Eye (tissue), 1 donor: ENCODE data around the gene RAP1GAP2.
A peak's percentile ranks its signal among the peaks of the same experiment; 100 is the strongest.

Experiments used
- DNase-seq: peaks from one replicate; pipeline ENCODE4 v3.0.0-alpha.2; 2015

RAP1GAP2 gene

DNA sequence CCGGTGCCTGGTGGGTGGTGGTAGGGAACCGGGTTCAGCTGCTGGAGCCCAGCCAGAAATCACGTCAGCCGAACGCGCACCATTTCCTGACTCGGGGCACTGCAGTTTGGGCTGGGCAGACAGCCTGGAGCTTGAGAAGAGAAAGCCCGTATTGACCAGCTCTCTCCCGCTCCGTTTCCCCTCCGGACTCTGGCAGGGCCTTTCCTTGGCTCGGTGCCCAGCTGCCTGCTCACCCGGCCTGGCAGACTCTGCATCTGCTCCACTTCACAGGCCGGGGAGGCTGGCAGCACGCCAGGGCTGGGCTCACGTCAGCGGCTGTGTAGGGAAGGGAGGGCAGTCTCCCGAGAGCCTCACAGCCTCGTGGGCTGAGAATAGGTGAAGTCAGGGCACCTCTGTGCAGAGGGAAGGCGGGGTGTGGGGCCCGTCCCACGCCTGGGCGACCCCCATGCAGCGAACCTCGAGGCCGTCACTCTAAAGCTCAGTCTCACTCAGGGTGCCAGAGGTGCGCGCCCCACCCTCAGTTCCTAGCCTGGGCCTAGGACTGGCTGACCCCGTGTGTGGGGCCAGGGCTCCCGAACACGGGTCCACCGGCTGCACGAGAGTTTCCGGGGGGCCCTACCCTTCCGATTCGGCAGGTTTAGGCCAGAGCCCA lies 208.0 kb downstream of the RAP1GAP2 start:
- peak; percentile 93 for DNase-seq

DNA sequence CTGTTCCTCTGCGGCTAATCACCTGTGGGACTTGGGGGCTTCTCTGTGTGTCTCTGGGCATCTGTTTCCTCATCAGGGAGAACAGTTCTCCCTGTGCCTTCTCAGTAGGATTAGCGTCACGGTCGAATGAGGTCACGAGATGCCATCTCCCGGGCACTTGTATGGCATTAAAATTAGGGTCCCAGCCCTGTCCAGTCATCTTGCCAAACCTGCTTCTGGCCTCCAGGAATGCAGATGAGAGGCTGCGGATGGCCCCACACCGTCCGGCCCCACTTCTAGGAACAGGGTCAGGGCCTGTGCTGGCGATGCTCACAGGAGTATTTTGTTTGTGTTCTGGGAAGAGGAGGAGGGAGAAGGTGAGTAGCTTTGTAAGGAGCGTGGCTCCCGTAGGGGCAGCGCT lies 208.7 kb downstream of the RAP1GAP2 start:
- no peak for DNase-seq

DNA sequence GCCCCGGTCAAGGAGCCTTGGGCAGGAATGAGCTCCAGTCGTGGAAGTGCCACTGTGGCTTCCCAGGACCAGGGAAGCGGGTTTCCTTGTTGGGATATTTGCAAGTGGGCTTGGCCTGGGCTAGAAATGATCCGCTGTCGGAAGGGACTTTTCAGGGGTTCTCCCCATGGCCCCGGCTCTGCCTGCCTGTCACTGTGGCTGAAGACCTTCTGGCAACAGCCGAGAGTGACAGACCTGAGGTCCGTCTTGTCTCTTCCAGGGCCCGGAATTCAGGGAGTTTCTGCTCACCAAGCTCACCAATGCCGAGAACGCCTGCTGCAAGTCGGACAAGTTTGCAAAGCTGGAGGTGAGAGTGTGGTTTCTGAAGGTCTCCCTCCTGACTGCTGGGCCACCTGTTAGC lies 209.5 kb downstream of the RAP1GAP2 start:
- DNase-seq, result no peak

DNA sequence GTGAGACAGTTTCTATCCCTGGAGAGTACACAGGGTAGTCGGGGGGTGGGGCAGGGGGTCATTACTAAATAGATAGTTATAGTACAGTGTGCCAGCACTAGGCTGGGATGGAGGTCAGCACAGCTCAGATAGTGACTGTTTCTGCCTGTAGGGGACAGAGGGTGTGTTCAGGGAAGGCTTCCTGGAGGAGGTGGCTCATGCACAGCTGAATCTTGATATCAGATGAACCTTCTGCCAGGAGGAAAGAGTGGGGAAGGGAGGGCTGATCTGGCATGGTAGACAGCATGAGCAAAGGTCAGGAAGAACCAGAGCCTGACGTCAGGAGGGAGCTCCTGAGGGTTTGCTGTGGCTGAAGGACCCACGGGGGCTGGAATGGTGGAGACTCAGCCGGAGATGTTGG lies 210.6 kb downstream of the RAP1GAP2 start:
- no peak for DNase-seq

DNA sequence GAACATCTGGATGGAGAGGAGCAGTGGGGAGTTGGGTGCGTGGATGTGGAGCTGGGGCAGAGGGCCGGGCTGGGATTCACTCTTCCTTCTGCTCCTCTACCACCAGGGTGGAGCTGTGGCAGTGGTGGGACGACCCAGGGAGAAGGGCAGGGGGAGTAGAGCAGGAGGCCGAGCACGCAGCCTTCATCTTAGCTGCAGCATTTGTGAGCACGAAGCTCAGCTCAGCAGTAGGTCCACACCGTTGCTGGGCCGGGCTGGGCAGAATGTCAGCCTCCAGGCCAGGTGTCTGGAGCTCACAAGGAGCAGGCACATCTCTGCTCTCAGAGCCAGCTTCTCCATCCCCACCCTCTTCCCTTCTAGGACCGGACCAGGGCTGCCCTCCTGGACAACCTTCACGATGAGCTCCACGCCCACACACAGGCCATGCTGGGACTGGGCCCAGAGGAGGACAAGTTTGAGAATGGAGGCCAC lies 211.4 kb downstream of the RAP1GAP2 start:
- DNase-seq, result no peak

DNA sequence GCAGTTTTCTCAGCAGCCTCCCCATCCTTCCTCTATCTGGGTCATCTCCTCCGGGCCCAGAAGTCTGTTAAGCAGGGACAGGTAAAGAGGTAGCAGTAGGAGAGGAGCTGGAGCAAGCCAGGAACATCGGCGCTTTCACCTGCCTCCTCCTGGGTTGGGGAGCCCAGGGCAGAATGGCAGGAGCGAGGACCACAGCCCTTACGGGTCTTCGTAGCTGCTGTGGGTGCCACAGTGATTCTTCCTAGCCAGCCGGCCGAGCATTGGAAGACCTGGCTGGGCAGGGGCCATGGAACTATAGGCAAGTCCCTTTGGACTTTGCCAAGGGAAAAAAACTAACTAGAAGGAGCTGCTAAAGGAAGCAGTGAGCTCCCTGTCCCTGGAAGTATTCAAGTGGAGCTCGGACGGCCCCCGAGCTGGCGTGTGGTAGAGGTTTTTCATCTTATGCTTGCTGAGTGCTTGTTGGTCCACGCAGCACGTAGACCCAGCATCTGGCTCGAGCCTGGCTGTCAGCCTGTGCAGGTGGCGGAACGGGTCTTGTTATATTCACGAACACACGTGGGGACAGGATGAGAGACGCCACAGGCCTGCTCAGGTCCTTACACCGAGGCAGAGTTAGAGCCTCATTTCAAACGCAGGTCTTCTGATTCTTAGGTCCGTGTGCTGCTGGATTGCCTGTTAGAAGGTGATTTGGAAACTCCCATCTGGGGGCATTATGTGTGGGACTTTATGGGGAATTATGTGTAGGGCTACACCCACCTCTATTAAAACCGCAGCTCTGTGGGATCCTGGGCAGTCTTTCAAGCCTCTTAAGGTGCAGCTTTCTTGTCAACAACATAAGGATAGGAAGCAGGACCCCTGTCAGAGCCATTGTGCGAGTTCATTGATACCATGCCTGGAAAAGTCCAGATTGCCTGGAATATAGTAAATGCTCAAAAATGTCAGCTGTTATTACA lies 212.4 kb downstream of the RAP1GAP2 start:
- DNase-seq, result no peak

DNA sequence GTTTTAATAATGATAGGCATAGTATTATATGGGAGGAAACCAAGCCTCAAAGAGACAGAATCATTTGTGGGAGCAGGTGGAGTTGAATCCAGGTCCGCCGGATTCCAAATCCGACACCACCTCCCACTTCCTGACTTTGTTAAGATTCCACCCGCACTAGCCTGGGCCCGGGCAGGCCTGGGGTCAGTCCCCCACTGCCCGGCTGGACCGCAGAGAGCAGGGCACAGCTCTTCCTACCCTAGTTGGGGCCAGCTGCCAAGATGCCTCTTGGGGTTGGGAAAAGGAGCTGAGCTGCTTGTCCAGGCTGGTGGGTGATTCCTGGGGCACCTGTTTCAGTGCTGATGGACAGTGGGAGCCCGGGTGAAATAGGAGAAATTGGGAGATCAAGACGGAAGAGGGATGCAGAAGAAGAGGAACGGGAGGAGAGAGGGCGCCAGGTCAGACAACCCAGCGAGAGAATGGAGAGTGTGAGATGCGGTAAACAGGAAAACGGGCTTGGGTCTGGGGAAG lies 213.2 kb downstream of the RAP1GAP2 start:
- no peak for DNase-seq

DNA sequence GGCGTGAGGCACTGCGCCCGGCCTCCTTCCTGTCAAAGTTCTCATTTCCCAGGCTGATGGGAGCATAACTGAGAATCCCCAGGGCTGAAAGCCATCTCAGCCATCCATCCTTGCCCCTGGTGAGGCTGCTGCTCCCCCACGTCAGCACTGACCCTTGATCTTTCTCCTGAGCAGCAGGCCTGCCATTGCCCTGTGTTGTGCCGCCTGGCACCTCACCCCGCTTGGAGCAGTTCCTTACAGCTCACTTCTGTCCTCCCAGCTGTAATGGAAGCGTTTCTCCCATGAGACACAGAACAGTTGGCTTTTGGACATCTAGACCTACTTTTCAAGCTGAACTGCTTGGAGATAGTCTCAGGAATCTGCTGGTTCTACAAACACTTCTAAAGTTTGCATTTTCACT lies 215.7 kb downstream of the RAP1GAP2 start:
- DNase-seq, result no peak

DNA sequence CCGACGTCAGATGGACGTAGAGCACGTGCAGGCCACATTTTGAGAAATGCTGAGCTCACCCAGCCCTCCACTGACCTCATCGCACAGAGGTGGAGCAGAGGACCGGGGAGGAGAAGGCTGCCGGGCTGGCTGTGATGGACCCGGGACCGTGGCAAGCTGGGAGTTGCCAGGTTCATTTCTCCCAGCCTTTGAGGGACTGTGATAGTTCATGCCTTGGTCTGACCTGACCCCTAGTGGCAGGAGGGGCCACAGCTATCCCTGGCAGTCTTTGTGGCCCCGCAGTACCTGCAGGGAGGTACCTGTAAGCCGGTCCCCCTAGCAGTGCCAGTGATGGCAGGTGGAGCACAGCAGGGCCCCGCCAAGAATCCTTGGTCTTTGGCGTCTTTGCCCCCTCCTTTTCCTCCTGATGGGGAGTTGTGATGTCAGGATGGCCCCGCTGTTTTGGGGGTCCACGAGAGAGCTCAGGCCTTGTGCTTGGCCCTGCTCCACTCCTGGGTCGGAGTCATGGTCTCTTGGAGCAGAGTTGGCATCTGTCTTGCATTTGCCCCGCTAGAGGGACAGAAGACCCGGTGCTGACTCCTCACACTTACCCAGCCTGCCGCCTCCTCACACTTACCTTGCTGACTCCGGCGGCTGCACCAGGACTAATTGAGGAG lies 216.8 kb downstream of the RAP1GAP2 start:
- peak; percentile 84 for DNase-seq

DNA sequence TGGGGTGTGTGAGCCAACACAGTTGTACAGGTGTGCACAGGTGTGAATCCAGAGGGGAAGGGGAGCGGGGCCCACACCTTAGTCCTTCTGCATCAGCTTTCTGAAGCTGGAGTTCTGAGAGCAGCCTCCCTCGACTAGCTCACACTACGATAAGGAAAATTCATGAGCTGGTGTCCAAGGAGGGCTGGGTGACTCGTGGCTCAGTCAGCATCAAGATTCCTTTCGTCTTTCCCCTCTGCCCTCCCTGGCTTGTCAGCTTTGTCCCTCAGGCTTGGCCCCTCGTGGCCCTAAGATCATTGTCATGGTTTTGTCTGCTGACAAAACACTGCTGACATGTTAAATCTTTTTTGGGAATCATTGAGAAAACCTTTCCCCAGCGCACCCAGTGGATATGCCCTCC lies 219.7 kb downstream of the RAP1GAP2 start:
- no peak for DNase-seq

DNA sequence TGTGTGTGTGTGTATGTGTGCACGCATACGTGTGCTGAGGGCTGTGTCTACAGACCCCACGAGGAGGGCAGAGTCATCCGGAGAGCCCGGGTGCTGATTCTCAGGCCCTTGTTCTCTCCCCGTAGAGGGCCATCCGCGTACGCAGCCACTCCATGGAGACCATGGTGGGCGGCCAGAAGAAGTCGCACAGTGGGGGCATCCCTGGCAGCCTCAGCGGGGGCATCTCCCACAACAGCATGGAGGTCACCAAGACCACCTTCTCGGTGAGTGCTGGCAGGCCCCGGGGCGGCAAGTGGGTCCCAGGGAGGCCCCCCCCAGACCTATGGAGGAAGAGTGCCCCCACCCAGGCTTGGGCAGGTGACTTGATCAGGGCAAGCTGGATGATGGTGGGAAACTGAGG lies 221.7 kb downstream of the RAP1GAP2 start:
- DNase-seq, result no peak

DNA sequence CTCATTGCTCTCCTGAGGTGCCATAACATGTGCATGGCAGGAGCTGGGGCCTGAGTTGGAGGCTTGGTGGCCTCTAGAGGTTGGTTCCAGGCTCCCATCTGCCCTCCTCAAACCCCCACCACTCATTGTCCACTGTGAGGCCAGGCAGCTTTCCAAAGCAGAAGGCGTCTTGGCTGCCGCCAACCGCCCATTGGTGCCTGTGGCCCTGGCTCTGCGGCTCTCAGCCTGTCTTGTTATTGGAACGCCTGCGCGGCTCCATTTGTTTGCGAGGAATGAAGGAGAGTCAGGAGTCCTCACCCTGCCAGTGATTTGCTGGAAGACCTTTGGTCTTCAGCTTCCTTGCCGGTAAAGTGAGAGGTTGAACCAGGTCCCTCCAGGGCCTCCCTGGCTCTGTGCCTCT lies 223.5 kb downstream of the RAP1GAP2 start:
- no peak for DNase-seq

DNA sequence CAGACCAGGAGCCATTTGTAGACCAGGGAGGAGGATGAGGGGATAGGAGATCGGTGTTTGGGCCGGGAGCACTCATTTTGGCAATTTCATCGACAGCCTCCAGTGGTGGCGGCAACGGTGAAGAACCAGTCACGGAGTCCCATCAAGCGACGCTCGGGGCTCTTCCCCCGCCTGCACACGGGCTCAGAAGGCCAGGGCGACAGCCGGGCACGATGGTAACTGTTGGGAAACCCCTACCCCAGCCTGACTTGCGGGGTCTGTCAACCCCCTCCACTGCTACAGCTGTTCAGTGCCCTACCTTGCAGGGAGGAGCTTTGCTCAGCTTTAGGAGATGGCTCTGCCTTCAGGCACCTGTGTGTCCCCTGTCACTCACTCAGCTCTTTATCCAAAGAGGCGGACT lies 224.1 kb downstream of the RAP1GAP2 start:
- DNase-seq, result no peak

DNA sequence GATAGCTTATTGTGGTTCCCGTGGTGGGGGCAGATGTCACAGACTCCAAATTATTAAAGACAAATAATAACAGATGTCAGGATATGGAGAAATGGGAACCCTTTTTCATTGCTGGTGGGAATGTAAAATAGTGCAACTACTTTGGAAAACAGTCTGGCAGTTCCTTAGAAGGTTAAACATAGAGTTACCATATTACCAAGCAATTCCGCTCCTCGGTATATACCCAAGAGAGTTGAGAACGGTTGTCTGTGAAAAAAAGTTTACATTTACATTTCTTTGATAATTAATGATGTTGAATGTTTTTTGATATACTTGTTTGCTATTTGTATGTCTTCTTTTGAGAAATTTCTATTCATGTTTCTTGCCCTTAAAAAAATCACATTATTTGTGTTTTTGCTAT lies 226.0 kb downstream of the RAP1GAP2 start:
- no peak for DNase-seq

DNA sequence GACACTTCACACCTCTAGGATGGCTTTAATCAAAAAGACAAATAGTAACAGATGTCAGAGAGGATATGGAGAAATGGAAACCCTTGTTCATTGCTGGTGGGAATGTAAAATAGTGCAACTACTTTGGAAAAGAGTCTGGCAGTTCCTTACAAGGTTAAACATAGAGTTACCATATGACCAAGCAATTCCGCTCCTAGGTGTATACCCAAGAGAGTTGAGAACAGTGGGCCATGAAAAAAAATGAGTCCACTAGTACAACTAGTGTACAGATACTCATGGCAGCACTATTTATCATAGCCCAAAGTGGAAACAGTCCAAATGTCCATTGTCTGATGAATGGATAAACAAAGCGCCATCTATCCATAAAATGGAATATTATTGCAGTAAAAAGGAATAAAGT lies 228.1 kb downstream of the RAP1GAP2 start:
- no peak for DNase-seq

DNA sequence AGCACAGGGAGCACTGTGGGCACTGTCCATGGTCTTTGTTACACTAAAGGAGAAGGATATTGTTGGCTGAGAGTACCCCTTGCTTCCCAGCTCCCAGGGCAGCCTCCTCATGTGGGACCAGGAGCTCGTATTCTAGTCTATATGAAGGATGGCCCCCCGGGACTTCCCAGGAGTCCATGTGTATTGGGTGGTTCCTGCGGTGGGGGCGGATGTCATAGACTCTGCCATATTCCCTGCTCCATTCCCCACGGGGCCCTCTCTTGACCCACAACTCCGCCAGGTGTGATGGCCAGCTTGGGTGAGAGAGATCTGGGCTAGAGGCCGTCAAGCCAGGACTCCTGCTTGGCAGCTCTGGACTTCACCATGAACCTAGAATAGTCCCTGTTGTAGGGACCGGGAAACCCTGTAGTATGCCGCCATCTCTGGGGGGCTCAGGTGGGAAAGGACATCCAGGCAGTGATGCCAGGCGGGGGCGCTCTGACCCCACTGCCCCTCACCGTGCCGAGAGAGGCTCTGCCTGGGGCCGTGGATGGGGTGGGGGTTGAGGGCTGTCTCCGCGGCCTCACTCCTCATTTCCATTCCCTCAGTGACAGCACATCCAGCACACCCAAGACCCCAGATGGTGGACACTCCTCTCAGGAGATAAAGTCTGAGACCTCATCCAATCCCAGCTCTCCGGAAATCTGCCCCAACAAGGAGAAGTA lies 229.3 kb downstream of the RAP1GAP2 start:
- no peak for DNase-seq

DNA sequence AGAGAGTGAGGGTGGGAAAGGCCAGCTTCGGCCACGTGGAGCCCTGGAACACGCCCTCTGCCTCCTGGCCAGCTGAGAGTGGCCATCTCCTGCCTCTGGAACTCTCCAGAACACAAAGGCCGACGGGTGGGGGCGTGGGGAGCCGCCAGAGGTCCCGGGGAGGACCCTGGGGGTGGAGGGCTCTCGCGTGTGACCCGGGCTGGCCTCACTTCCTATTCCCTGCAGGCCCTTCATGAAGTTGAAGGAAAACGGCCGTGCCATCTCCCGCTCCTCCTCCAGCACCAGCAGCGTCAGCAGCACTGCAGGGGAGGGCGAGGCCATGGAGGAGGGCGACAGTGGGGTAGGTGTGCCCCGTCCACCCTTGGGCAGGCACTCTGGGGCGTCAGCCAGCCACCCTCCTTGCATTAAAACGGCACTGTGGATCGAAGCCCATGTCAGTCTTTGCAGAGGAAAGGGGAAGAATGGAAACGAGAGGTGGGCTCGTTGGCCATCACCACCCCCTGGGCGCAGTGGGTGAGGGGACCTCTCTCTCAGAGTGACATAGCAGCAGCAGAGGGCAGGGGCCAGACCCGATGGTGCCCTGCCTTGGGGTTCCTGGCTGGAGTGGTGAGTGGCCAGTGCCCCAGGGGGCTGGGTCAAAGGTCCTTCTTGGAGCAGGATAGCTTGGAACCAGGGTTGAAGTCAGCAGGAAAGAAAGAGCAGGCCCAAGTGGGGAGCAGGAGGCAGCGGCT lies 230.1 kb downstream of the RAP1GAP2 start:
- DNase-seq, result no peak

DNA sequence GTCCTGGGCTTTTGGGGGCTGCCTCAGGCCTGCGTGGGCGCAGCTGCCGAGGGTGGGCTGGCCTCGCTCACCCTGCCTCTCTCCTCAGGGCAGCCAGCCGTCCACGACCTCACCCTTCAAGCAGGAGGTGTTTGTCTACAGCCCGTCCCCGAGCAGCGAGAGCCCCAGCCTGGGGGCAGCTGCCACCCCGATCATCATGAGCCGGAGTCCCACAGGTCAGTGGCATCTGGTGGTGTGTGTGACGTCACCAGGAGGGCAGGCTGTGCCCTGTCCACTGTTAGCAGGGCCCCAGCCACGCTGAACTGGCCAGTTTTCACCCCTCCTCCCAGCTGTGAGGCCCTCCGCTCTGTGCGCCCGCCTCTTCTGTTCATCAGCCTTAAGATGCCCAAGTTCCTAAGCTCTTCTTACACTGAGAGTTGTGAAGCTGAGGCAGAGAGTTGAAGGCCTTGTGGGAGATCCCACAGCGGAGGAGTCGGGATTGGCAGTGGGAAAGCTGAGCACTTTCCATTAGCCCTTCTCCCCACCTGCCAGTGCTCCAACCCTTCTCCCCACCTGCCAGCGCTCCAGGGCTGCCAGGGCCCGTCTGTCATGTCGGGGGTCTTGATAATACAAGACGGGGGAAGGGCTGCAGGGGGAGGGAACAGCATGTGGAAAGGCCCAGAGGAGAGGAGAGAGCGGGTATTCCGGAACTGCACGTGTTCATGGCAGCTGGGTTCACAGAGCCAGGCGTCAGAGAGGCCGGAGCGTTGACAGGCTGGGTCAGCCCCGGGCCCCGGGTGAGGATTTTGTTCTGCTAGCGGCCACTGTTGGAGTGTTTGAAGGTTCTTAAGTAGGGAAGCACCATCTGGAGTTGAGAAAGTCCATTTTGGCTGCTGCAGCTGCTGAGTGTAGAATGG lies 230.9 kb downstream of the RAP1GAP2 start:
- peak; percentile 65 for DNase-seq

DNA sequence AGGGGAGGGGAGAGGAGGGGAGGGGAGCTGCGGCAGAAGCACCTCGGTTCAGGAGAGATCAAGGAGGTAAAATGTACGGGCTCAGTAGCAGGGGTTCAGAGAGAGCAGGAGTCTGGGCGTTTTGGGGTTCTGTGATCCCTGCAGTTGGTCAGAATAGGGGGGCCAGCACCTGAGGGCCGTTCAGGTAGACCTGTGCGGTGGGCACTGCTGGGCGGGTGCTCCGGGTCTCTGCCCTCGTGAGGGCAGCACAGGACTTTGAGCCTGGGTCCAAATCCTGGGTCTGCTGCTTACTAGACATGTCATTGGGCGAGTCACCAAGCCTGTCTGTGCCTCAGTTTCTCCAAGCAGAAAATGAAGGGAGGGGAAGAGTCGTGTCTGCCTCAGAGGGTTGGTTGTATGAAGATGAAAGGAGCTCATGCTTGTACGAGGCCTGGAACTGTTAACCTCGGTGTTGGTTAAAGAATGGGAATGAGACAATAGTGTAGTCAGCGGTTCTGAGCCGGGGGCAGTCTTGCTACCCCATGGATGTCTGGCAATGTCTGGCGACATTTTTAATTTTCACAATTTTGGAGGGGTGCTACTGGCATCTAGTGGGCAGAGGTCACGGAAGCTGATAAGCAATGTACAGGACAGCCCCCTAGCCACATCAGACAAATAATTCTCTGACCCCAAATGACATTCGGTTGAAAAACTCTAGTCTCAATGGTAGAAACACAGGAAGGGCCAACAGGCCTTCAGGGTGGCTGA lies 231.7 kb downstream of the RAP1GAP2 start:
- DNase-seq, result no peak

DNA sequence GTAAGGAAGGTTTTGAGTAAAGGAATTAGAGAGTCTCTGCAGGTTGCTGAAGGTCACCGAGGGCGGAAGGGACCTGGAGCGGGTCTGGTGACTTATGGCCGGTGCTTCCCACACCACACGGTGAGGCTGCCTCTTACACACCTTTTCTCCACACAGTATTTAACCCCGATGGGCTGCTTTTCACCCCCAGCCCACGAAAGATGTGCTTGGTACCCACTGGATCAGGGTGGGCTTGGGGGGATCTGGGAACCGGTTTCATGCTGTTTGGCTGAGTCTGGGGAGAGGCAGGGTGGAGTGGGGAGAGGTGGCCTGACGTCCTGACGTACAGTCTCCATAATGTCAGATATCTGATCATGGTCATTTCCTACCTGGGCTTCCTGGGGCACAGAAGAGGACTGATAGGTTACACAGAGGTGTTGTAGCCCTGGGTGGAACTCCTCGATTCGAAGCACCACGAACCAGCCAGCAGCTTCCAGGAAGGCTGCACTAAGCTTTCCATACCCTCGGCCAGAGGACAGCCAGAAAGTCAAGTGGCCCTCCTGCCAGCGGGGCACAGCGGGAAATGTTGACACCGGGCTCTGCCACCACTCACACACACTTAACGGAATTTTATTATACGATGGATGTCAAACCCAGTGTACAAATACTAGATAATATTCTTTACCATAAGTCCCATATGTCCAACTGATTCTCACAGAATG lies 233.1 kb downstream of the RAP1GAP2 start:
- no peak for DNase-seq
